ENCODE results near the gene GRN. TPM values are rescaled to one million over a fixed set of nuclear protein-coding genes. Genes with fewer than 3 reads are reported as not detected.

Gene GRN
- total RNA-seq, 4 donors from 2014 or later: 169 to 313 (median 260) TPM

- no peaks in the 10 kb centered on the region for H3K27me3 ChIP-seq
- 96% methylated on average over 4 of the region's 5 CpGs for WGBS
- H3K9me3 ChIP-seq: no peaks in the 10 kb centered on the region
- H3K4me3 ChIP-seq: no peak overlapping the region
- H3K27ac ChIP-seq (replicated peaks in 1 of 4): no peak overlapping the region
- DNase-seq (ENCODE audit: extremely low spot score): no peak
- no peak for TF ChIP-seq EP300 (IDR thresholded peaks at IDR 0.05)
- no peak for TF ChIP-seq POLR2AphosphoS5 (IDR thresholded peaks at IDR 0.05)
- TF ChIP-seq CTCF (IDR thresholded peaks at IDR 0.05): no peak
- no peak for TF ChIP-seq POLR2A (IDR thresholded peaks at IDR 0.05; ENCODE audit: low read depth)
- peaks cover 22 to 56% (median 53%) of the 10 kb centered on the region in 4 donors for H3K36me3 ChIP-seq
- intact Hi-C loops (cut with DNase I): no loop called here
- no peaks in the 10 kb centered on the region for H3K4me1 ChIP-seq
Measured at GRCh38 chr17:44396946-44397345, 51.8 kb downstream of the GRN start.

- Histone ChIP-seq H3K4me3 (no peak overlapping the region), H3K27me3 (no peaks in the 10 kb centered on the region), H3K36me3 (peaks cover 22 to 63% (median 59%) of the 10 kb centered on the region in 4 donors), H3K4me1 (no peaks in the 10 kb centered on the region), H3K27ac (replicated peaks in 1 of 4) (no peak overlapping the region), H3K9me3 (no peaks in the 10 kb centered on the region)
- intact Hi-C loops (cut with DNase I): no loop called here
- WGBS: 92% methylated on average over 7 of the region's 8 CpGs
- no peak for DNase-seq (ENCODE audit: extremely low spot score)
- no peak for TF ChIP-seq POLR2A (IDR thresholded peaks at IDR 0.05; ENCODE audit: low read depth)
- TF ChIP-seq EP300 (IDR thresholded peaks at IDR 0.05): no peak
- TF ChIP-seq CTCF (IDR thresholded peaks at IDR 0.05): no peak
- no peak for TF ChIP-seq POLR2AphosphoS5 (IDR thresholded peaks at IDR 0.05)
Measured at GRCh38 chr17:44397479-44398440, 52.7 kb downstream of the GRN start.

- Histone ChIP-seq H3K4me3 (no peak overlapping the region), H3K9me3 (no peaks in the 10 kb centered on the region), H3K36me3 (peaks cover 27 to 74% (median 71%) of the 10 kb centered on the region in 4 donors), H3K27ac (replicated peaks in 1 of 4) (no peak overlapping the region), H3K27me3 (no peaks in the 10 kb centered on the region), H3K4me1 (no peaks in the 10 kb centered on the region)
- no peak for DNase-seq (ENCODE audit: extremely low spot score)
- intact Hi-C loops (cut with DNase I): no loop called here
- 92% methylated on average over 30 of the region's 41 CpGs for WGBS
- no peak for TF ChIP-seq POLR2A (IDR thresholded peaks at IDR 0.05; ENCODE audit: low read depth)
- TF ChIP-seq EP300 (IDR thresholded peaks at IDR 0.05): no peak
- no peak for TF ChIP-seq CTCF (IDR thresholded peaks at IDR 0.05)
- TF ChIP-seq POLR2AphosphoS5 (IDR thresholded peaks at IDR 0.05): peak in 1 of 2 donors; percentile 8
Measured at GRCh38 chr17:44398692-44399691, 53.9 kb downstream of the GRN start.

- WGBS: 89% methylated on average over 3 of the region's 3 CpGs
- Histone ChIP-seq H3K27me3 (no peaks in the 10 kb centered on the region), H3K27ac (replicated peaks in 1 of 4) (no peak overlapping the region), H3K9me3 (no peaks in the 10 kb centered on the region), H3K4me3 (no peak overlapping the region), H3K4me1 (no peaks in the 10 kb centered on the region), H3K36me3 (peaks cover 27 to 87% (median 81%) of the 10 kb centered on the region in 4 donors)
- TF ChIP-seq CTCF (IDR thresholded peaks at IDR 0.05): peak; percentile 27 to 44 (median 43)
- no peak for TF ChIP-seq POLR2A (IDR thresholded peaks at IDR 0.05; ENCODE audit: low read depth)
- DNase-seq (ENCODE audit: extremely low spot score): no peak
- intact Hi-C loops (cut with DNase I): no loop called here
Measured at GRCh38 chr17:44400226-44400847, 55.2 kb downstream of the GRN start.
